HG03469 (cell line): ENCODE data around the gene TMEM169.
"Not testable (repeated sequence)": the region's sequence is repeated elsewhere in the genome, so short reads cannot be mapped to it uniquely, and the experiment has no call there.

Source experiments
- ATAC-seq: cut with Tn5 transposase; IDR thresholded peaks from one replicate; pipeline ENCODE4 v1.9.1; 2021; ENCODE audit warnings: mild to moderate bottlenecking, moderate library complexity, moderate number of reproducible peaks; ENCODE audit not compliant: unreplicated experiment

The TMEM169 gene

GRCh38 chr2:216126943-216127342 is 45.2 kb downstream of the TMEM169 start:
- ATAC-seq: no peak

GRCh38 chr2:216130346-216130971 is 48.7 kb downstream of the TMEM169 start:
- ATAC-seq: no peak

- ATAC-seq: no peak
These were observed 49.6 kb downstream of the TMEM169 start for GRCh38 chr2:216131175-216131926.

DNA sequence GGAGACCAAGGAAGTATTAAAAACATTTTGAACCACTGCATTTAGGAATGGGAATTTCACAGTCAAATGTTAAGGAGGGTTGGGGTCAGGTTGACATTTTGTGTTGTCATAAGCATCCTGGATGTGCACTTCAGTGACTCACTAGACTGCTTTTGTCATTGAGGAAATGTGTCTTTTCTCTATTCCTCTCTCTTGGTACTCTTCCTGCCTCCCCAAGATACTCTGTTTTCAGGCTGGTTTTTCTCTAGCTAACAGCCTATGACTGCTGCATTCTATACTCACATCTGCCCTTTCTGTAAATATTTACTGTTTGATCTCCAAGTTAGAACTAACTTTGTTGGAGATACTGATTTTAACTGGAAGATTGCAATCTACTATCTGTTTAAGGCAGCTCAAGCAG is 50.9 kb downstream of the TMEM169 start:
- no peak for ATAC-seq

DNA sequence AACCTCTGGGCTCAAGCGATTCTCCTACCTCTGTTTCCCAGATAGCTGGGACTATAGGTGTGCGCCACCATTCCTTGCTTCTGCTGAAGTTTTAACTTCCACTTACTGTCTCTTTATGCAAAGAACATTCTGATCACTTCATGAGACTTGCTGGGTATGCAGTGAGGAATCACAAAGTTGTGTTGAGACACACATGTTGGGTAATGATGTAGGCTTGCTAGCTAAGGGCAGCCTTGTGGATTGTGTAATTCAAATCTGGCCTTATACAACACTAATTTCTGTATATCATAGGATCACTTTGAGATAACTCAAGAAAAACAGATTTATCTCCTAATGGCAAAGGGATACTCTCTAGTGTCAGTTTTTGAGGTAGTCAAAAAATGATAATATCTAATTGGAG is 51.7 kb downstream of the TMEM169 start:
- ATAC-seq: no peak

- ATAC-seq: no peak
These were observed 53.3 kb downstream of the TMEM169 start for GRCh38 chr2:216134958-216135541.

DNA sequence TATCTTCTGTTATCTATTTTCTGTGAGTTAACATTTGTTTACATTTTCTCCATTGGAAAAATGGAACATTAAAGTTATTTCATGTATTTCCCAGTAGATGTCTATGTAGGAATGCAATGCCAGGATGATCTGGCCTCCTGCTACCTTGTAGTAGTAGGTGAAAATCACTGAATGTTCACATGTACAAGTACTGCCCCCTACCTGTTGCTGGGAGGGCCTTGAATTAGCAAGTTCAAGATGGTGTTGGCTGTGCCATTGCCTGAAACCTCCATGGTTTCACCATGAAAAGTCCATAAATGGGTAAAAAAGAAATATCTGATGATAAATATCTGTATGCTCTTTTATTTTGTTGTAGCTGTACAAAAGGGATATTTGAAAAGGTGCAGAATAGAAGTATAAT is 58.2 kb downstream of the TMEM169 start:
- ATAC-seq: no peak

- ATAC-seq: not testable (repeated sequence)
These were observed 59.8 kb downstream of the TMEM169 start for GRCh38 chr2:216141516-216141915.

DNA sequence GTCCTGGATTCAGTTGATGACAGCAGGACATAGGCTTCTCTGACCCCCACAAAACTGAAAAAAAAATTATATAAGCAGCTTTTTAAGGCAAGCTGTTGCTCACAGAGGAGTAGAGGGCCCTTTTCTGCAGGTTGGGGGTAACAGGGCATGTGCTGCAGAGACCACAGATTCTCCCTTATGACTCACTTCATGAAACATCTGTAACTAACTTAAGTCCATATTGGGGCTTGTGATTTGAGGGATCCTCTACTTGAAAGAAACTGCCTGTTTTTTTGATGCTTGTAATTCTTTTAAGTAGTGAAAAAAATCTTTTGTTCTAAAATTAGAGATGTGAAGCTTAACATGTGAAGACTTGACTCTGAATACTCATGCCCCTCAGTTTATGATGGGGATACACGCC is 60.8 kb downstream of the TMEM169 start:
- ATAC-seq: peak; percentile 97

DNA sequence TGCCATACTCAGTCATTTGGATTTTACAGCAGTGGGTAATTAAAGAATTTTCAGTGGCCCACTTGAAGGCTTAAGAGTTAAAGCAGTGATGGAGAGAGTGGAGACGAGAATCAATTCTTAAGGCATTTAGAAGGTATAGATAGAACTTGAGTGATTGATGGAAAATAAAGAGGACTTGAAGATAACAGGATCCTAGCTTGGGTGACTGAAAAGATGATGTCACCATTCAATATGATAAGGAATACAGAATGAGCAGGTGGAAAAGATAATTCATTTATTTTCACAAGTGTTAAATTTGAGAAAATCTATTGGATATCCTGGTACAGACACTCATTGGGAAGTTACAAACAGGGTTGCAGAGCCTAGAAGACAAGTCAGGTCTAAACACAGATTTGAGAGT is 62.7 kb downstream of the TMEM169 start:
- ATAC-seq: no peak

GRCh38 chr2:216144857-216145256 is 63.1 kb downstream of the TMEM169 start:
- no peak for ATAC-seq

DNA sequence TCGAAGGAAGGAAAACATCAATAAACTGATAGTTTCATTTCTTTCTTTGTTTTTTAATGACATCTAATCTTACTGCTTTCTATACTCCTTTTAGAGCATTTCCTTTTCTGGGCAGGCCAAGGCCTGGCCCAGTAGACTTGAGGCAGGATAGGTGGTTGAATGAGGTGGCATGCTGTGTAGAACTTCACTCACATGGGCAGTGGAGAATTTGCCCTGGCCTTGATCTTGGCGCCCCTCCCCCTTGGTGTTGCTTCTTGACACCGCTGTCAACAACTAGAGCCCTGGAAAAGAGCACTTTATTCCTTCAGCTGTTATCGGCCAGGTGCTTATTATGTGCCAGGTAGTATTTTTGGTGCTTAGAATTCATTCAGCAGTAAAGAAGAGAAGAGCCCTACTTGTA is 64.9 kb downstream of the TMEM169 start:
- ATAC-seq: no peak

- ATAC-seq: no peak
These were observed 65.7 kb downstream of the TMEM169 start for GRCh38 chr2:216147172-216148131.

DNA sequence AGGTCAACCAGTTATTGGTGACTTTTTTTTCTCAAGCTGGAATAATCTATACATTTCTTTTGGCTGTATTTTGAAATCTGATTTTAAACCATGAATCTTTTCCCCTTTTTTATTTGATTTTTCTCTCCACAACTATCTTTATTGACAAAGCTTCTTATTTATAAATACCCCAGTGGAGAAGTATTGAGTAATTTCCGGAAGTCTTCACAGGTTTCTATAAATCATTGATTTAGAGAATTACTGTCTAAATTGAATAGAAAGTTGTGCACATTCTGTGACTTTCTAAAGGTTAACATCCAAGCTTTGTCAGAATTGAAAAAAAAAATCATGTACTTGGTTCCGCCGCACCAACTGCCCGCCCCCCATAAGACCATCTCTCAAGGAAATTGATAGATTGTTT is 67.3 kb downstream of the TMEM169 start:
- no peak for ATAC-seq

GRCh38 chr2:216149741-216150140 is 68.0 kb downstream of the TMEM169 start:
- no peak for ATAC-seq

GRCh38 chr2:216151313-216152025 is 69.8 kb downstream of the TMEM169 start:
- ATAC-seq: no peak
